ENCODE data around the gene CD99L2.

- TF ChIP-seq, protein P1, sequence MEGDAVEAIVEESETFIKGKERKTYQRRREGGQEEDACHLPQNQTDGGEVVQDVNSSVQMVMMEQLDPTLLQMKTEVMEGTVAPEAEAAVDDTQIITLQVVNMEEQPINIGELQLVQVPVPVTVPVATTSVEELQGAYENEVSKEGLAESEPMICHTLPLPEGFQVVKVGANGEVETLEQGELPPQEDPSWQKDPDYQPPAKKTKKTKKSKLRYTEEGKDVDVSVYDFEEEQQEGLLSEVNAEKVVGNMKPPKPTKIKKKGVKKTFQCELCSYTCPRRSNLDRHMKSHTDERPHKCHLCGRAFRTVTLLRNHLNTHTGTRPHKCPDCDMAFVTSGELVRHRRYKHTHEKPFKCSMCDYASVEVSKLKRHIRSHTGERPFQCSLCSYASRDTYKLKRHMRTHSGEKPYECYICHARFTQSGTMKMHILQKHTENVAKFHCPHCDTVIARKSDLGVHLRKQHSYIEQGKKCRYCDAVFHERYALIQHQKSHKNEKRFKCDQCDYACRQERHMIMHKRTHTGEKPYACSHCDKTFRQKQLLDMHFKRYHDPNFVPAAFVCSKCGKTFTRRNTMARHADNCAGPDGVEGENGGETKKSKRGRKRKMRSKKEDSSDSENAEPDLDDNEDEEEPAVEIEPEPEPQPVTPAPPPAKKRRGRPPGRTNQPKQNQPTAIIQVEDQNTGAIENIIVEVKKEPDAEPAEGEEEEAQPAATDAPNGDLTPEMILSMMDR (IDR thresholded peaks at IDR 0.05), result no peak
- TF ChIP-seq POLR2A (IDR thresholded peaks at IDR 0.05), result no peak
Measured at GRCh38 chrX:150828785-150829184, 69.7 kb downstream of the CD99L2 start.
